Nephron (organoid): ENCODE measurements around the gene BIRC5.
"Not testable (repeated sequence)": the region's sequence is repeated elsewhere in the genome, so short reads cannot be mapped to it uniquely, and the experiment has no call there.

ENCODE experiments used
- H3K27ac Mint-ChIP-seq, 3 experiments: 2 replicates each; pipeline ENCODE4 v1.8.0; 2020; ENCODE audit warnings: mixed read lengths in 3 of 3, mild to moderate bottlenecking in 2 of 3, moderate library complexity in 1 of 3
- H3K27me3 Mint-ChIP-seq: 2 replicates; pipeline ENCODE4 v1.8.0; 2021; ENCODE audit warnings: low read depth, mild to moderate bottlenecking, moderate library complexity, mixed read lengths
- H3K36me3 Mint-ChIP-seq: 2 replicates; pipeline ENCODE4 v1.8.0; 2020; ENCODE audit warnings: low read depth, mixed read lengths
- H3K4me1 Mint-ChIP-seq: 2 replicates; pipeline ENCODE4 v1.8.0; 2020; ENCODE audit warnings: mixed read lengths
- H3K4me3 Mint-ChIP-seq, 3 experiments: 2 replicates each; pipeline ENCODE4 v1.8.0; 2020; ENCODE audit warnings: mild to moderate bottlenecking in 3 of 3, mixed read lengths in 3 of 3, moderate library complexity in 2 of 3
- H3K9me3 Mint-ChIP-seq: 2 replicates; pipeline ENCODE4 v1.8.0; 2020; ENCODE audit warnings: mixed read lengths
- TF ChIP-seq, protein P1 (sequence below), 3 experiments: fragments of 200-600 bp; sonication (generic); IDR thresholded peaks; one replicate each; pipeline ENCODE4 v1.5.0; 2021; ENCODE audit warnings: antibody characterized with exemption in 3 of 3; ENCODE audit not compliant: unreplicated experiment in 3 of 3

BIRC5 gene

DNA sequence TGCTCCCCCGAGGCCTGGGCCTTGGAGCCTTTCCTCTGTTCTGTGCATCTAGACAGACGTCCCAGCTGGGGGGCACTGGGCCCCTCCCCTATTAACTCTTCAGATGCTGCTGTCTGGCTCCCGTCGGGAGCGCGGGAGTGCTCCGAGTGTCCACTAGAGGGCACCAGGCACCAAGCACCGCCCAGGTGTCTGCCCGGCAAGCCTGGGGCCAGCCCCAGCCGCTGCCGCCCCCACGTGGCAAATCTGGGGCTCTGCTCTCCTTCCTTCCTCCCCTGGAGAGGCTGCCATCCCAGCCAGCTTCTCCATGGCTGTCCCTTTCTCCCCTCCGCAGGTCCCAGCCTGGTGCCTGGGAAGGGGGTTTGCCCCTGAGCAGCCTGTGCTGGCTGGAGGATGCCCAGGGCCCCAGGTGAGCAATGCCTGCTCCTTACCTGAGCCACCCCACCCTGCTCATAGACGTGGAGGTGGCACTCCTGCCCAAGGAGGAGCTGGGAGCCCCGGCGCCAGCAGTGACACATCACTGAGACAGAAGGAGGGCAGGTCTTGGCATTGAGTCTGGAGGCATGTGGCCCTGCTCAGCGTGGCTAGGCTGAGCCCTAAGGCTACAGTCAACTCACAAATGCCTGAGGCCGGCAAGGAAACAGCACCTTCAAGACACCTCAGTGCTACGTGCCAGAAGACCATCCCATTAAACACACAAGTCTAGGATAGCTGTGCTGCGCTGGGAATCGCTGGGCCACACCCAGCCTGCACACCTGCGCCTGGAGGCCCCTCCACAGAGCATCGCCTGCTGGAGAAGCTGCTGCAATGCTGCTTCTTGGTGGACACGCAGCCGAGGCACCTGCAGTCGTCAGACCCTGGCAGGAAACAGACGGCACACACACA, 37.1 kb downstream of the BIRC5 start:
- H3K27me3 Mint-ChIP-seq = peaks cover 12% of the 10 kb centered on the region
- TF ChIP-seq, protein P1, sequence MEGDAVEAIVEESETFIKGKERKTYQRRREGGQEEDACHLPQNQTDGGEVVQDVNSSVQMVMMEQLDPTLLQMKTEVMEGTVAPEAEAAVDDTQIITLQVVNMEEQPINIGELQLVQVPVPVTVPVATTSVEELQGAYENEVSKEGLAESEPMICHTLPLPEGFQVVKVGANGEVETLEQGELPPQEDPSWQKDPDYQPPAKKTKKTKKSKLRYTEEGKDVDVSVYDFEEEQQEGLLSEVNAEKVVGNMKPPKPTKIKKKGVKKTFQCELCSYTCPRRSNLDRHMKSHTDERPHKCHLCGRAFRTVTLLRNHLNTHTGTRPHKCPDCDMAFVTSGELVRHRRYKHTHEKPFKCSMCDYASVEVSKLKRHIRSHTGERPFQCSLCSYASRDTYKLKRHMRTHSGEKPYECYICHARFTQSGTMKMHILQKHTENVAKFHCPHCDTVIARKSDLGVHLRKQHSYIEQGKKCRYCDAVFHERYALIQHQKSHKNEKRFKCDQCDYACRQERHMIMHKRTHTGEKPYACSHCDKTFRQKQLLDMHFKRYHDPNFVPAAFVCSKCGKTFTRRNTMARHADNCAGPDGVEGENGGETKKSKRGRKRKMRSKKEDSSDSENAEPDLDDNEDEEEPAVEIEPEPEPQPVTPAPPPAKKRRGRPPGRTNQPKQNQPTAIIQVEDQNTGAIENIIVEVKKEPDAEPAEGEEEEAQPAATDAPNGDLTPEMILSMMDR (IDR thresholded peaks at IDR 0.05; ENCODE audit: unreplicated experiment in 3 of 3) = peak; percentile 100

DNA sequence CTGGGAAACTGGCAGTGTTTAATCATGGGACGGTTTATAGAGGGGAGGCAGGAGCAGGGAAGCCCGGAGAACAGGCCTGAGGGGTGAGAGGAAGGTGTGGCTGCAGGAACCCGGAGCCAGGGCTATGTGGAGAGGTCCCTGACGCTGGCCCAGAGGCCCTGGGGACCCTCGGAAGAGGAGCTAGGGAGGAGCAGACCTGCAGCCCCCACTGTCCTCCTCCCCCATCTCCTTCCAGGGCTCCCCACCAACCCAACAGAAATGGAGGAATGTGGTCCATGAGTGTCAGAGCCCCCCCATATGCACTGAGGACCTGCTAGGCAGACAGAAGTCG, 37.7 kb downstream of the BIRC5 start:
- peak overlapping the region; percentile 64 to 72 (median 71) for H3K4me3 Mint-ChIP-seq
- no peaks in the 10 kb centered on the region for H3K36me3 Mint-ChIP-seq
- TF ChIP-seq, protein P1 (IDR thresholded peaks at IDR 0.05; ENCODE audit: unreplicated experiment in 3 of 3) = no peak
- peaks cover 17% of the 10 kb centered on the region for H3K4me1 Mint-ChIP-seq
- H3K27ac Mint-ChIP-seq = no peak overlapping the region
- H3K9me3 Mint-ChIP-seq = peaks cover 4% of the 10 kb centered on the region
- H3K27me3 Mint-ChIP-seq = peaks cover 14% of the 10 kb centered on the region

More for the DNA sequence above, 37.1 kb downstream of the BIRC5 start:
- Mint-ChIP-seq H3K4me1 (peaks cover 12% of the 10 kb centered on the region), H3K9me3 (peaks cover 4% of the 10 kb centered on the region), H3K27ac (no peak overlapping the region), H3K36me3 (no peaks in the 10 kb centered on the region), H3K4me3 (peak overlapping the region; percentile 64 to 72 (median 71))

DNA sequence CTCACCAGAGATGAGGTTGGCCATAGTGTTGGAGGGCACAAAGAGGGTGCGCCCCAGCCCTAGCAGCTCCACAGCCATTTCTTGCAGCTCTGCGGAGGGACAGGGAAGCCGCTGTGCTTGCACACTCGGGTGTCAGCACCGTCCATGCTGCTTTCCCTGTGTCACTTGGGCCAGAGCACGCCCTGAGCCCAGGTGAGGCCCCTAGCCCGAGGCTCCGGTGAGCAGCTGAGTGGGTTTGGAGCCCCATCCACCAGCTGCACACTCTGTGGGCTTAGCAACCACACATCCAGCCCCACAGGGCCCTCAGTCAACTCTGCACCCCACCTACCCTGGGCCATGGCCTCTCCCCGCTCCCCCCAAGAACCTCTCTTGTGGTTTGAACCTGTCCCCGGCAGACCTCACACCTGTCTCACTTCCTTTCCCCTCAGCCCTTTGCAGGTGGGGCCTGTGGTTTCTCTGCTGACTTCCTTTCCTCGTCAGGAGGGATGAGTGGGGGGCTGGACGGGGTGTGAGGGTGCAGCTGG, 38.1 kb downstream of the BIRC5 start:
- Mint-ChIP-seq H3K9me3 (no peaks in the 10 kb centered on the region), H3K4me1 (peaks cover 14% of the 10 kb centered on the region), H3K27me3 (peaks cover 10% of the 10 kb centered on the region), H3K27ac (no peak overlapping the region), H3K36me3 (no peaks in the 10 kb centered on the region), H3K4me3 (peak overlapping the region in 2 of 3 experiments; percentile 5 to 14)
- TF ChIP-seq, protein P1 (IDR thresholded peaks at IDR 0.05; ENCODE audit: unreplicated experiment in 3 of 3) = no peak

DNA sequence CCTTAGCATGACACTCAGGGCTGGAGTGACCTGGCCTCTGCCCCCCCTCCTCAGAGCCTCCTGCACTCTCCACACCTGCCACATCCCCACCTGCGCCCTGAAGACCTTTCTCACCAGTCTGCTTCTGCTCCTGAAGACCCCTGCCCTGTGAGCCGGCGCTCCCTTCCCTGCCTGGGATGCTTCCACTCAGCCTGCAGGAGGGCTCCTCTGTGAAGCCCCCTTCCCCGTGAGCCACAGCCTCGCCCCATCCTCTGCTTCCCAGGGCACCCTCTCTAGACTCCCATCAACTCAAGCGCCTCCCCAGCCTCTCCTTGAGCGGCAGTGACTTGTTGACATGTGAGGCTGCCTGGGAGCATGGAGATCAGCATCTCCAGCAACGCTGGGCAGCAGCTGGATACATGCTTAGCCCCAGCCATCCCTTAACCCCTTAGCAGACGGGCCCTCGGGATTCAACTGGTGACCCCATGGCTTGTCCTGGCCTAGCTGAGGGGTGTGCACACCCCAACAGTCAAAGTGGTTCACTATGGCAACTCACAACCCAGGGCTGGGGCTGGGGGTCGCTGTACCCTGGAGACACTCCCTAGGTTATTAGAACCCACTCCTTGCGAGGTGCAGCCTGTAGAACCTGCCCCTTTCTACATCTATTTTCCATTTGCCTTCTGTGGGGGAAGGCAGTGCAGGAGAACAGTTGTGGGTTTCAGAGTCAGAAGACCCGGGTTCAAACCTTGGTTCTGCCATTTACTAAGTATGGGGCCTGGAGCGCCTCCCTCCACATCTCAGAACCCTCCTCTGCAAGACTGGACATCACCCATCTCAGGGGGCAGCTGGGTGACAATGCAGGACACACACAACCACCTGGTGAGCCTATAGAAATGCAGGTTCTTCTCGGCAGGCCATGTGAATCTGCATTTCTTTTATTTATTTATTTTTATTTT, 38.9 kb downstream of the BIRC5 start:
- Mint-ChIP-seq H3K27ac (peak overlapping the region in 1 of 3 experiments; percentile 65), H3K9me3 (no peaks in the 10 kb centered on the region), H3K4me3 (peak overlapping the region; percentile 79 to 82 (median 81)), H3K4me1 (peaks cover 16% of the 10 kb centered on the region), H3K27me3 (peaks cover 6% of the 10 kb centered on the region), H3K36me3 (no peaks in the 10 kb centered on the region)
- TF ChIP-seq, protein P1 (IDR thresholded peaks at IDR 0.05; ENCODE audit: unreplicated experiment in 3 of 3) = no peak

DNA sequence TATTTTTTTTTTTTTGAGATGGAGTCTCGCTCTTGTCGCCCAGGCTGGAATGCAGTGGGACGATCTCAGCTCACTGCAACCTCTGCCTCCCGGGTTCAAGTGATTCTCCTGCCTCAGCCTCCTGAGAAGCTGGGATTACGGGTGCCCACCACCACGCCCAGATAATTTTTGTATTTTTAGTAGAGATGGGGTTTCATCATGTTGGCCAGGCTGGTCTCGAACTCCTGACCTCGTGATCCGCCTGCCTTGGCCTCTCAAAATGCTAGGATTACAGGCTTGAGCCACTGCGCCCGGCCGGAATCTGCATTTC, 39.5 kb downstream of the BIRC5 start:
- H3K27me3 Mint-ChIP-seq, H3K9me3 Mint-ChIP-seq, H3K36me3 Mint-ChIP-seq: not testable (repeated sequence)
- H3K27ac Mint-ChIP-seq = peak overlapping the region; percentile 33 to 90 (median 64)
- peaks cover 20% of the 10 kb centered on the region for H3K4me1 Mint-ChIP-seq
- H3K4me3 Mint-ChIP-seq = peak overlapping the region; percentile 69 to 83 (median 79)
